ENCODE results near the gene TSPAN16. TPM values are rescaled to one million over a fixed set of nuclear protein-coding genes. Genes with fewer than 3 reads are reported as not detected.

The TSPAN16 gene
- total RNA-seq, 3 donors from 2014 or later, result not detected

GRCh38 chr19:11322269-11323024, 26.5 kb downstream of the TSPAN16 start:
- DNase-seq (ENCODE audit: low spot score in 2 of 2), result no peak
- Histone ChIP-seq H3K27me3 (no peaks in the 10 kb centered on the region), H3K36me3 (no peaks in the 10 kb centered on the region), H3K4me1 (peaks cover 15 to 21% of the 10 kb centered on the region in 2 donors), H3K9me3 (no peaks in the 10 kb centered on the region), H3K27ac (peak overlapping the region; percentile 53 to 74), H3K4me3 (no peak overlapping the region)
- TF ChIP-seq POLR2AphosphoS5 (IDR thresholded peaks at IDR 0.05), result no peak
- no peak for TF ChIP-seq CTCF (IDR thresholded peaks at IDR 0.05)
- no peak for TF ChIP-seq POLR2A (IDR thresholded peaks at IDR 0.05)
- intact Hi-C loops (cut with DNase I; ENCODE audit: low total_unique reads), result no loop called here

- Histone ChIP-seq H3K36me3 (no peaks in the 10 kb centered on the region), H3K4me3 (peak overlapping the region in 1 of 3 donors; percentile 23), H3K27me3 (no peaks in the 10 kb centered on the region), H3K4me1 (peaks cover 15 to 21% of the 10 kb centered on the region in 2 donors), H3K27ac (peak overlapping the region; percentile 74 to 85), H3K9me3 (no peaks in the 10 kb centered on the region)
- TF ChIP-seq POLR2A (IDR thresholded peaks at IDR 0.05), result no peak
- TF ChIP-seq CTCF (IDR thresholded peaks at IDR 0.05), result no peak
- TF ChIP-seq POLR2AphosphoS5 (IDR thresholded peaks at IDR 0.05), result no peak
- intact Hi-C loops (cut with DNase I; ENCODE audit: low total_unique reads), result no loop called here
- no peak for DNase-seq (ENCODE audit: low spot score in 2 of 2)
These were observed 27.7 kb downstream of the TSPAN16 start for GRCh38 chr19:11323601-11324078.

- H3K27ac ChIP-seq, result peak overlapping the region; percentile 74 to 85
- TF ChIP-seq POLR2AphosphoS5 (IDR thresholded peaks at IDR 0.05), result peak; percentile 84 to 98 (median 92)
- peak in 1 of 3 donors; percentile 13 for TF ChIP-seq CTCF (IDR thresholded peaks at IDR 0.05)
- no peak for TF ChIP-seq POLR2A (IDR thresholded peaks at IDR 0.05)
- peak overlapping the region in 1 of 3 donors; percentile 23 for H3K4me3 ChIP-seq
- intact Hi-C loops (cut with DNase I; ENCODE audit: low total_unique reads), result no loop called here
- peaks cover 15 to 21% of the 10 kb centered on the region in 2 donors for H3K4me1 ChIP-seq
- DNase-seq (ENCODE audit: low spot score in 2 of 2), result peak; percentile 66 to 93
- H3K36me3 ChIP-seq, result no peaks in the 10 kb centered on the region
- H3K27me3 ChIP-seq, result no peaks in the 10 kb centered on the region
- no peaks in the 10 kb centered on the region for H3K9me3 ChIP-seq
These were observed 28.2 kb downstream of the TSPAN16 start for GRCh38 chr19:11324079-11324661.

GRCh38 chr19:11324748-11325389, 28.9 kb downstream of the TSPAN16 start:
- H3K27me3 ChIP-seq, result no peaks in the 10 kb centered on the region
- H3K4me3 ChIP-seq, result peak overlapping the region in 1 of 3 donors; percentile 19
- DNase-seq (ENCODE audit: low spot score in 2 of 2), result no peak
- H3K9me3 ChIP-seq, result no peaks in the 10 kb centered on the region
- H3K27ac ChIP-seq, result peak overlapping the region; percentile 74 to 85
- no peaks in the 10 kb centered on the region for H3K36me3 ChIP-seq
- intact Hi-C loops (cut with DNase I; ENCODE audit: low total_unique reads), result no loop called here
- TF ChIP-seq POLR2A (IDR thresholded peaks at IDR 0.05) (no peak), CTCF (IDR thresholded peaks at IDR 0.05) (no peak), POLR2AphosphoS5 (IDR thresholded peaks at IDR 0.05) (no peak)
- peaks cover 15 to 21% of the 10 kb centered on the region in 2 donors for H3K4me1 ChIP-seq

Data from breast epithelium (tissue), 4 donors.